T47D (cell line): ENCODE data around the gene HOXA9.

ENCODE experiments used
- DNase-seq, 2 experiments: peaks; one replicate each; pipeline versions ENCODE4 v3.0.0 to v3.0.0-alpha.2; 2011 to 2012; ENCODE audit warnings: low read depth in 1 of 2, low spot score in 1 of 2
- JUND ChIP-seq: IDR thresholded peaks from 2 replicates; pipeline ENCODE4 v1.6.1; 2012; ENCODE audit warnings: low read depth
- in situ Hi-C: cut with HindIII; loops from 2 replicates; pipeline ENCODE4 v1.10.0; 2016; ENCODE audit warnings: low sequenced_read_pairs, low pct_unique_long_range_greater_than_20kb

Gene HOXA9

GRCh38 chr7:27138985-27139333 is 26.4 kb downstream of the HOXA9 start:
- in situ Hi-C loops: no loop called here
- no peak for TF ChIP-seq JUND
- DNase-seq: no peak

GRCh38 chr7:27138472-27138871 is 26.9 kb downstream of the HOXA9 start:
- no peak for DNase-seq
- in situ Hi-C loops: no loop called here

GRCh38 chr7:27137640-27138315 is 27.6 kb downstream of the HOXA9 start:
- no peak for DNase-seq
- in situ Hi-C loops: no loop called here
- no peak for TF ChIP-seq JUND

More at GRCh38 chr7:27138472-27138871, 26.9 kb downstream of the HOXA9 start:
- no peak for TF ChIP-seq JUND

- TF ChIP-seq JUND: no peak
- in situ Hi-C loops: no loop called here
- no peak for DNase-seq
These were observed 30.9 kb downstream of the HOXA9 start for GRCh38 chr7:27134392-27134791.

GRCh38 chr7:27133409-27134231 is 31.7 kb downstream of the HOXA9 start:
- DNase-seq: peak in 1 of 2 experiments; percentile 58
- in situ Hi-C loops: no loop called here
- TF ChIP-seq JUND: no peak

- DNase-seq: no peak
- in situ Hi-C loops: no loop called here
- TF ChIP-seq JUND: no peak
These were observed 32.4 kb downstream of the HOXA9 start for GRCh38 chr7:27132978-27133377.

GRCh38 chr7:27132214-27132613 is 33.1 kb downstream of the HOXA9 start:
- DNase-seq: no peak
- in situ Hi-C loops: no loop called here
- no peak for TF ChIP-seq JUND

- TF ChIP-seq JUND: no peak
- no peak for DNase-seq
- in situ Hi-C loops: no loop called here
These were observed 33.9 kb downstream of the HOXA9 start for GRCh38 chr7:27131390-27131819.

- in situ Hi-C loops: no loop called here
- no peak for DNase-seq
- TF ChIP-seq JUND: no peak
These were observed 34.6 kb downstream of the HOXA9 start, which contains the start of gene HOXA4 for GRCh38 chr7:27130540-27131389. TSS of gene HOXA4 (minus strand) at chr7:27130757. CDS start at chr7:27130733, 24 bp downstream.

GRCh38 chr7:27129729-27130539 is 35.4 kb downstream of the HOXA9 start:
- no peak for DNase-seq
- TF ChIP-seq JUND: no peak
- in situ Hi-C loops: no loop called here

- DNase-seq: no peak
- no peak for TF ChIP-seq JUND
- in situ Hi-C loops: no loop called here
These were observed 36.3 kb downstream of the HOXA9 start for GRCh38 chr7:27128776-27129728.
